Choroid plexus epithelial cell (primary cell): ENCODE data around the gene SLC28A2.
"Not testable (repeated sequence)": the region's sequence is repeated elsewhere in the genome, so short reads cannot be mapped to it uniquely, and the experiment has no call there.

Source experiments
- DNase-seq: peaks from one replicate; pipeline ENCODE4 v3.0.0-alpha.2; 2010; ENCODE audit warnings: low read depth
- H3K4me3 ChIP-seq: 2 replicates; pipeline ENCODE4 v1.5.1; 2011; ENCODE audit warnings: low read depth, mild to moderate bottlenecking, control low read depth, low read length, moderate library complexity
- TF ChIP-seq, protein P1 (sequence below): conservative IDR thresholded peaks from 2 replicates; pipeline ENCODE4 v1.5.1; 2011; ENCODE audit warnings: low read depth, mild to moderate bottlenecking, control low read depth, inconsistent platforms, low read length, moderate library complexity

The SLC28A2 gene

DNA sequence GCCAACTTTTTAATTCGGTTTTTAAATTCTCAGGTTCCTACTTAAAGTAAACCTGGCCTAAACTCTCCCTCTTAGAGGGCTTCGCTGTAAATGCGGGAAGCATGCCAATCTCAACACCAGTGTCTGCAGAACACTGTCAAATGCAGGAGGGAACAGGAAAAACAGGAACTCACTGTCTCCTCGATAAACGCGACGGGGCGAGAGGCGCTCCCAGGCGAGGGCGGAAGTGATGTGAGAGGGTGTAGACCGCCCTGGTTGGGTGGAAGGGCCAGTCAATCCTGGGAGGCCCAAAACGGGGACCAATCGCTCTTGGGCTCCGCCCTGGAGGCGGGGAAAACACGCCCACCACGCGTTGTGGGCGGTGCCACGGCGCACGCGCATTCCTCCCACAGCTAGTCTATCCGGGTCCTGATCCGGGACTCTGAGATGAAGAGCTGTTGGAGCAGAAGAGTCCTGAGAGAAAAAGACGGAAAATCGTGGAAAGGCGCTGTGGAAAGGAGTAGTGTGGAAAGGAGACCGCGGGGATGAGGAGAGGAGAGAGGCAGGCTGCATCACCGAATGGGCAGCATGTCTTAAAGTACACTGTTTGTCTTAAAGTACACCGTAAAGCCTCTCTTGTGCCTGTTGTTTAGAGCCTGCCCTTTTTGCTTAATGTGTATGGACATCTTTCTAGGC is 27.1 kb downstream of the SLC28A2 start:
- peak; percentile 98 for DNase-seq
- H3K4me3 ChIP-seq = peak overlapping the region; percentile 72
- TF ChIP-seq, protein P1, sequence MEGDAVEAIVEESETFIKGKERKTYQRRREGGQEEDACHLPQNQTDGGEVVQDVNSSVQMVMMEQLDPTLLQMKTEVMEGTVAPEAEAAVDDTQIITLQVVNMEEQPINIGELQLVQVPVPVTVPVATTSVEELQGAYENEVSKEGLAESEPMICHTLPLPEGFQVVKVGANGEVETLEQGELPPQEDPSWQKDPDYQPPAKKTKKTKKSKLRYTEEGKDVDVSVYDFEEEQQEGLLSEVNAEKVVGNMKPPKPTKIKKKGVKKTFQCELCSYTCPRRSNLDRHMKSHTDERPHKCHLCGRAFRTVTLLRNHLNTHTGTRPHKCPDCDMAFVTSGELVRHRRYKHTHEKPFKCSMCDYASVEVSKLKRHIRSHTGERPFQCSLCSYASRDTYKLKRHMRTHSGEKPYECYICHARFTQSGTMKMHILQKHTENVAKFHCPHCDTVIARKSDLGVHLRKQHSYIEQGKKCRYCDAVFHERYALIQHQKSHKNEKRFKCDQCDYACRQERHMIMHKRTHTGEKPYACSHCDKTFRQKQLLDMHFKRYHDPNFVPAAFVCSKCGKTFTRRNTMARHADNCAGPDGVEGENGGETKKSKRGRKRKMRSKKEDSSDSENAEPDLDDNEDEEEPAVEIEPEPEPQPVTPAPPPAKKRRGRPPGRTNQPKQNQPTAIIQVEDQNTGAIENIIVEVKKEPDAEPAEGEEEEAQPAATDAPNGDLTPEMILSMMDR = no peak

DNA sequence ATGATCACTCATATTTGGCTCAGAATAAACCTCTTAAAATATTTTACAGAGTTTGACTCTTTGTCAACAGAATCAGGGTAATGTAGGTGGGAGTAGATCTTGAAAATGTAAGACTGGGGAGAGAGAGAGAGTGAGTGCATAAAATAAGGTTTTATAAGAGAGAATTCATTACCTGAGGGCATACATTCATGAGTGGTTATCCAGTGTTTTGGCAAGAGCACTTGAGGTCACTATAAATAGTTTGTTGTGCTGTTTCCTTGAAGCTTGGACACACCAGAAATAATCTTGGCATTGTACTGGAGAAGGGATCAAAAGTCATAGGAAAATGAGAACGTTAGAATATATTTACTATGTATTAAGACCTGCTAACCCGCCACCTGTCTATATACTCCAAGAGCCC is 33.4 kb downstream of the SLC28A2 start:
- no peak overlapping the region for H3K4me3 ChIP-seq
- TF ChIP-seq, protein P1 = no peak
- DNase-seq = no peak

DNA sequence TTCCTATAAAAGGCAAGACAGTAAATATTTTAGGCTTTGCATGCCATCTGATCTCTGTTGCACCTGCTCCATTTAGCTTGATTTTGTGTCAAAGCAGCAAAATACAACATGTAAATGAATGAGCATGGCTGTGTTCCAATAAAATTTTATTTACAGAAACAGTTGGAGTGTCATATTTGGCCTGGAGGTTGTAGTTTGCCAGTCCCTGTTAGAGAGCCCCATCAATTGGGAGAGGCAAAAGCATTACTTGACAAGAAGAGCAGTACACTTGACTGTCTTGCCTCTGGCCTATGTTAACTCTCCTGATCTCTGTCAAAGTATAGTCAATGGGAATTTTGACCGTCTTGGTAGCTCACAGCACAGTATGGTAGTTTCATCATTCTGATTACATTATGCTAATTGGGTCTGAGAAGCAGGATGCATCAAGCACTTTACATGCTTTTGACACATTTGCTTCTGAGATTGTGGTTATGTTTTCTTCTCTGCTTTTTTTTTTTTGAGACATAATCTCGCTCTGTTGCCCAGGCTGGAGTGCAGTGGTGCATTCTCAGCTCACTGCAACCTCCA is 35.4 kb downstream of the SLC28A2 start:
- no peak overlapping the region for H3K4me3 ChIP-seq
- DNase-seq = no peak
- TF ChIP-seq, protein P1 = no peak

DNA sequence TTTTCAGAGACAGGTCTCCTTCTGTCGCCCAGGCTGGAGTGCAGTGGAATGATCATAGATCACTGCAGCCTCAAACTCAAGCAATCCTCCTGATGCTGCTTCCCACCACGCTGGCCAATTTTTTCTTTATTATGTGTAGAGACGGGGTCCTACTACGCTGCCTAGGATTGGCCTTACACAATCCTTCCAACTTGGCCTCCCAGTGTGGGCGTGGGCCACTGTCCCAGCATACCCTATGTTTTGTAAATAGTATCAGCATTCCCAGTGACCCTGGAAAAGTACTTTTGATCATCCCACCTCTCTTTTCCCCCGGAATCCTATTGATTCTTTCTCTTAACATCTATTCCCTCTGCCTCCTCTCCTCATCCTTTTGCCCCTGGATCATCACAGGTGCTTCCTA is 36.9 kb downstream of the SLC28A2 start:
- DNase-seq = no peak
- H3K4me3 ChIP-seq = no peak overlapping the region
- TF ChIP-seq, protein P1 = no peak

DNA sequence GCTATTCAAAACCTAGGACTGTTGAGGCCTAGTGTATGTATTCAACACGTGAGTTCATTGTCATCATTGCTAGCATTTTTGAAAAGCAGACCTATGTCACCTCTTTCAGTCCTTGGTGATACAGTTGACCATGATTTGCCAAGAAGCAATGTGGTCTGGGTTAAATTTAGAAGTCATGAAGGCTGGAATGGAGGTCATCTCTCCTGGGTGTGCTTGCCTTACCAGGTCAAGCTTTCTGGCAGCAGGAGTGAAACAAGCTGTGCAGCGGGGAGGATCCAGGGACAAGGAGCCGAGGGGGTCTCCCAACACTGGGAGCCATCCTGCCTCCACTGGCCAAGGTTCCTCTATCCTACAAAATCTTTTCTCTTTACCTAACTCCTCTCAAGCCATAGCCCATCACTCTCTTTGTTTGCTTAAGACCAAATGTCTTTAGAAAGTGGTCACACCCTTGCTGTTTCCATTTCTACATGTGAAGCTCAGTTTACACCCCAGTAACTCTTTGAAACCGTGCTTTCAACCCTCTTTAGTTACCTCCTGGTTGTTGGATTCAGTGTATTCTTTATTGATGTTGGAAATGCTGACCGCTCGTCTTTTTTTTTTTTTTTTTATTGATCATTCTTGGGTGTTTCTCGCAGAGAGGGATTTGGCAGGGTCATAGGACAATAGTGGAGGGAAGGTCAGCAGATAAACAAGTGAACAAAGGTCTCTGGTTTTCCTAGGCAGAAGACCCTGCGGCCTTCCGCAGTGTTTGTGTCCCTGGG is 40.0 kb downstream of the SLC28A2 start:
- no peak overlapping the region for H3K4me3 ChIP-seq
- DNase-seq = no peak
- TF ChIP-seq, protein P1 = no peak

DNA sequence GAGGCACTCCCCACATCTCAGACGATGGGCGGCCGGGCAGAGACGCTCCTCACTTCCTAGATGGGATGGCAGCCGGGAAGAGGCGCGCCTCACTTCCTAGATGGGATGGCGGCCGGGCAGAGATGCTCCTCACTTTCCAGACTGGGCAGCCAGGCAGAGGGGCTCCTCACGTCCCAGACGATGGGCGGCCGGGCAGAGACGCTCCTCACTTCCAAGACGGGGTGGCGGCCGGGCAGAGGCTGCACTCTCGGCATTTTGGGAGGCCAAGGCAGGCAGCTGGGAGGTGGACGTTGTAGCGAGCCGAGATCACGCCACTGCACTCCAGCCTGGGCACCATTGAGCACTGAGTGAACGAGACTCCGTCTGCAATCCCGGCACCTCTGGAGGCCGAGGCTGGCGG is 41.3 kb downstream of the SLC28A2 start:
- DNase-seq, H3K4me3 ChIP-seq: not testable (repeated sequence)

DNA sequence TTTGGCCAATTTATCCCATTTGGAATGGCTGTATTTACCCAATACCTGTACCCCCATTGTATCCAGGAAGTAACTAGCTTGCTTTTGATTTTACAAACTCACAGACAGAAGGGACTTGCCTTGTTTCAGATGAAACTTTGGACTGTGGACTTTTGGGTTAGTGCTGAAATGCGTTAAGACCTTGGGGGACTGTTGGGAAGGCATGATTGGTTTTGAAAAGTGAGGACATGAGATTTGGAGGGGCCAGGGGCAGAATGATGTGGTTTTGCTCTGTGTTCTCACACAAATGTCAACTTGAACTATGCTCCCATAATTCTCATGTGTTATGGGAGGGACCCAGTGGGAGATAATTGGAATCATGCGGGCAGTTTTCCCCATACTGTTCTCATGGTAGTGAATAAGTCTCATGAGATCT is 46.9 kb downstream of the SLC28A2 start:
- DNase-seq, H3K4me3 ChIP-seq: not testable (repeated sequence)

DNA sequence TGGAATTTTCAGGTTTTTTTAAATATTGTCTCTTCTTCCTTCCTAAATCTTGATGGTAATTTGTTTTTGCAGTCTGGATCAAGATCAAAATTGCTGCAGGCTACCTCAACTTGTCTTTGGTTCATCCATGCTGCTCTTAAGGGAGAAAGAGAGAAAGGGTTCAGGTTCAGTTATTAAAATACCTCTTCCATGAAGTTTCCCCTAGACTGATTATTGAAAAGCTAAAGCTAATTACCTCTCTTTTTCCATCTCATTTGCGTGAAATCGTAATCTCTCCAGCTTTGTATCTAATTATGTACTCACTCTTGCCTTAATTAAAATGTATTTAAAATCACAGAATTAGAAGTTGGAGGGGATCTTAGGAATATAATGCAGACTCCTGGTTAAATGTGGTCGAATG is 52.7 kb downstream of the SLC28A2 start:
- TF ChIP-seq, protein P1 = no peak
- no peak overlapping the region for H3K4me3 ChIP-seq
- DNase-seq = no peak
